ENCODE measurements around the gene PXDN. TPM values are rescaled to one million over a fixed set of nuclear protein-coding genes. Genes with fewer than 3 reads are reported as not detected.

Gene PXDN
- total and polyA plus RNA-seq, 10 of the 15 experiments (the other 5 are each of a cell fraction or from before 2014, with no cell fraction given), result 0.12 to 0.69 (median 0.23) TPM; not detected in 5

DNA sequence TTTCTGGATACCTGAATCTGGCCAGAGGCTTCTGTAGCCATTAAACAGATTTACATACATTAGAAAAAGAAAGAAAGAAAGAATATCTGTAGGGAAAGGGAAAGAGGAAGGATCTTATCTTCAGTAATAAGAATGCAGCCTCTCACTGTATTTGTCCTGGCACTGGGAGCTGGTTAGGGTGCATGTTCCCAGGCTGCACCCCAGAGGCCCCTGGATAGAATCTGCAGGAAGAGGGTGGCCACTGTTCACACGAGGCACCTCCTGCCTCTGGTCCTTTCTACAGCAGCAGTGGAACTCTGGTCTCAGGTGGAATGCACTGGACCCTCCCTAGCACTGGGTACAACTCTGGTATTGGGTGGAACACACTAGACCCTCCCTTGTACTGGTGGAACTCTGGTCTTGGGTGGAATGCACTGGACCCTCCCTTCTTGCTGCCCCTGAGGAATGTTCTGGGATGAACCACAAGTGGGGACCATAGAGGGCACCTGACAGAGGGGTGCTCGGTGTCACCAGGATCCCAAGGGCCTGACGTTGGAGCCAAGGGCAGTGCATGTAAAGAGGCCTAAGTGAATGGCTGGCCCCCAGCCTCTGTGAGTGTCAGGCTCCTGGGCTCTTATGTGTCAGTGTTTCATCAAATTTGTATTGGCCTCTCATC, 27.4 kb upstream of the PXDN start (continued):
- no peak for TF ChIP-seq EZH2 (IDR thresholded peaks at IDR 0.05; ENCODE audit: borderline replicate concordance, control insufficient read depth, low read depth, low read length)
- TF ChIP-seq HCFC1 (IDR thresholded peaks at IDR 0.05; ENCODE audit: low read length), result no peak

DNA sequence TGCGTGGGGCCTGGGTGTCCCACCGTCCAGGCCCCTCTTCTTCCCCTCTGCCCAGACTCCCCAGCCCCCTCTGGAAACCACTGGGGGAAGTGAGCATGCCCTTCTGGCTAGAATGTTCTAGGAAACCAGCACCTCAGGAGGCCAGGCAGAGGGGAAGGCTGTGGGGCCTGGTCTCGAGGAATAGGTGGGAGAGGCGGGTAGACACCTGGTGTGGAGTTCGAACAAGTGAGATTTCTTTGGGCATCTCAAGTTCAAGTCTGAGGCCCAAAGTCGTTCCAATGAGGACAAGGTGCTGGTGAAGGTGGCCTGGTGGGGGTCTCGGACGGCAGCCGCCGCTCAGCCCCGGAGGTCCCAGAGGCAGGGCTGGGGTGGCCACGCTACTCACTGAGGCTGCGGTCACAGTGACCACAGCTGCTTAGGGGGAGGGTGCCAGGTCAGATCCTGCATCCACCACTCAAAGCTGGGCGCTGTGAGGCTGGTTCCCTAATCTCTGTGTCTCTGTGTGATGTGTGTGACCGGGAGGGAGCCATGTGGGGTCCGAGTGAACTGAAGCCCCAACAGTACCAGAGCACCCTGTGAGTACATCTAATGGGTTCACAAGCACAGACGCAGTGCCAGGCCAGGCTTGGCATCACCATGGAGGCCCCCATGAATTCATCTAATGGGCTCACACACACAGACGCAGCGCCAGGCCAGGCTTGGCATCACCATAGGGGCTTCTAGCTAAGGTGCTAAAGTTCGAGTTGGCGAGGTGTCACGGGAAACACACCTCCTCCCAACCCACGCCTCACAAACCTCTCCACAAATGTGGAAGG, 26.5 kb upstream of the PXDN start:
- Histone ChIP-seq H3K9me3 (replicated peaks; ENCODE audit: control insufficient read depth, insufficient read depth, low read length) (no peaks in the 10 kb centered on the region), H3K4me1 (ENCODE audit: control insufficient read depth, insufficient read depth, low read length) (no peaks in the 10 kb centered on the region), H3K9ac (ENCODE audit: control insufficient read depth, insufficient read depth, low read length) (no peak overlapping the region), H3K4me2 (ENCODE audit: control insufficient read depth, insufficient read depth) (no peak overlapping the region), H3K79me2 (ENCODE audit: control insufficient read depth, insufficient read depth, low read length) (no peaks in the 10 kb centered on the region), H3K36me3 (ENCODE audit: control insufficient read depth in 2 of 2, insufficient read depth in 2 of 2, low read length in 1 of 2) (no peaks in the 10 kb centered on the region; a peak in 1 of 4 replicates), H3K27me3 (replicated peaks in 1 of 2; ENCODE audit: control insufficient read depth in 2 of 2, insufficient read depth in 2 of 2, low read length in 1 of 2) (no peaks in the 10 kb centered on the region), H3K4me3 (no peak overlapping the region), H2AFZ (ENCODE audit: control insufficient read depth, low read depth, low read length) (no peak overlapping the region), H4K20me1 (ENCODE audit: control insufficient read depth, insufficient read depth) (no peaks in the 10 kb centered on the region), H3K27ac (ENCODE audit: control insufficient read depth, insufficient read depth) (no peak overlapping the region)
- in situ Hi-C loops (cut with MboI), result no loop called here
- intact Hi-C loops (cut with micrococcal nuclease; ENCODE audit: unreplicated experiment), result no loop called here
- CTCF ChIA-PET, result interaction anchor here (1.8 kb wide), 1 partner anchor 13 kb away, joined by 6 read pairs; no protein-coding TSS in a partner anchor
- RAD21 ChIA-PET (ENCODE audit: unreplicated experiment), result no interaction called here
- WGBS (ENCODE audit: insufficient coverage, insufficient replicate concordance, low lambda C conversion rate, missing lambda C conversion rate), result 38% methylated on average over 23 of the region's 23 CpGs
- DNase-seq (ENCODE audit: low read depth, low spot score) (no peak), FAIRE-seq (no peak), ATAC-seq (no peak)
- POLR2A ChIA-PET, result no interaction called here
- BruUV-seq (replicated peaks), result no TSS peak
- SMC1A ChIA-PET (ENCODE audit: uncharacterized antibody, unreplicated experiment), result no interaction called here
- TF ChIP-seq YY1 (IDR thresholded peaks at IDR 0.05; ENCODE audit: low read depth, low read length), result no peak
- TF ChIP-seq MYC (IDR thresholded peaks at IDR 0.05; ENCODE audit: insufficient read depth, insufficient read length, insufficient replicate concordance, low read length, severe bottlenecking), result no peak
- TF ChIP-seq SRF (IDR thresholded peaks at IDR 0.05; ENCODE audit: low read depth in 2 of 2, low read length in 2 of 2), result no peak
- no peak for TF ChIP-seq EGR1 (IDR thresholded peaks at IDR 0.05; ENCODE audit: borderline replicate concordance in 1 of 2, low read depth in 2 of 2, low read length in 2 of 2)
- TF ChIP-seq, protein P1, sequence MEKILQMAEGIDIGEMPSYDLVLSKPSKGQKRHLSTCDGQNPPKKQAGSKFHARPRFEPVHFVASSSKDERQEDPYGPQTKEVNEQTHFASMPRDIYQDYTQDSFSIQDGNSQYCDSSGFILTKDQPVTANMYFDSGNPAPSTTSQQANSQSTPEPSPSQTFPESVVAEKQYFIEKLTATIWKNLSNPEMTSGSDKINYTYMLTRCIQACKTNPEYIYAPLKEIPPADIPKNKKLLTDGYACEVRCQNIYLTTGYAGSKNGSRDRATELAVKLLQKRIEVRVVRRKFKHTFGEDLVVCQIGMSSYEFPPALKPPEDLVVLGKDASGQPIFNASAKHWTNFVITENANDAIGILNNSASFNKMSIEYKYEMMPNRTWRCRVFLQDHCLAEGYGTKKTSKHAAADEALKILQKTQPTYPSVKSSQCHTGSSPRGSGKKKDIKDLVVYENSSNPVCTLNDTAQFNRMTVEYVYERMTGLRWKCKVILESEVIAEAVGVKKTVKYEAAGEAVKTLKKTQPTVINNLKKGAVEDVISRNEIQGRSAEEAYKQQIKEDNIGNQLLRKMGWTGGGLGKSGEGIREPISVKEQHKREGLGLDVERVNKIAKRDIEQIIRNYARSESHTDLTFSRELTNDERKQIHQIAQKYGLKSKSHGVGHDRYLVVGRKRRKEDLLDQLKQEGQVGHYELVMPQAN (conservative IDR thresholded peaks at IDR 0.05), result no peak
- TF ChIP-seq HDGF (IDR thresholded peaks at IDR 0.05), result no peak
- no peak for TF ChIP-seq IRF4 (IDR thresholded peaks at IDR 0.05; ENCODE audit: low read depth, low read length)
- TF ChIP-seq RB1 (IDR thresholded peaks at IDR 0.05; ENCODE audit: borderline replicate concordance), result no peak
- TF ChIP-seq DPF2 (IDR thresholded peaks at IDR 0.05), result no peak
- TF ChIP-seq POLR2AphosphoS2 (IDR thresholded peaks at IDR 0.05; ENCODE audit: low read depth, low read length), result no peak
- no peak for TF ChIP-seq SMC3 (IDR thresholded peaks at IDR 0.05; ENCODE audit: borderline replicate concordance, low read length)
- TF ChIP-seq, protein P2, sequence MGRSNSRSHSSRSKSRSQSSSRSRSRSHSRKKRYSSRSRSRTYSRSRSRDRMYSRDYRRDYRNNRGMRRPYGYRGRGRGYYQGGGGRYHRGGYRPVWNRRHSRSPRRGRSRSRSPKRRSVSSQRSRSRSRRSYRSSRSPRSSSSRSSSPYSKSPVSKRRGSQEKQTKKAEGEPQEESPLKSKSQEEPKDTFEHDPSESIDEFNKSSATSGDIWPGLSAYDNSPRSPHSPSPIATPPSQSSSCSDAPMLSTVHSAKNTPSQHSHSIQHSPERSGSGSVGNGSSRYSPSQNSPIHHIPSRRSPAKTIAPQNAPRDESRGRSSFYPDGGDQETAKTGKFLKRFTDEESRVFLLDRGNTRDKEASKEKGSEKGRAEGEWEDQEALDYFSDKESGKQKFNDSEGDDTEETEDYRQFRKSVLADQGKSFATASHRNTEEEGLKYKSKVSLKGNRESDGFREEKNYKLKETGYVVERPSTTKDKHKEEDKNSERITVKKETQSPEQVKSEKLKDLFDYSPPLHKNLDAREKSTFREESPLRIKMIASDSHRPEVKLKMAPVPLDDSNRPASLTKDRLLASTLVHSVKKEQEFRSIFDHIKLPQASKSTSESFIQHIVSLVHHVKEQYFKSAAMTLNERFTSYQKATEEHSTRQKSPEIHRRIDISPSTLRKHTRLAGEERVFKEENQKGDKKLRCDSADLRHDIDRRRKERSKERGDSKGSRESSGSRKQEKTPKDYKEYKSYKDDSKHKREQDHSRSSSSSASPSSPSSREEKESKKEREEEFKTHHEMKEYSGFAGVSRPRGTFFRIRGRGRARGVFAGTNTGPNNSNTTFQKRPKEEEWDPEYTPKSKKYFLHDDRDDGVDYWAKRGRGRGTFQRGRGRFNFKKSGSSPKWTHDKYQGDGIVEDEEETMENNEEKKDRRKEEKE (IDR thresholded peaks at IDR 0.05), result no peak
- no peak for TF ChIP-seq KLF5 (IDR thresholded peaks at IDR 0.05; ENCODE audit: partially characterized antibody)
- TF ChIP-seq NR2F1 (conservative IDR thresholded peaks at IDR 0.05), result no peak
- TF ChIP-seq, protein P3, sequence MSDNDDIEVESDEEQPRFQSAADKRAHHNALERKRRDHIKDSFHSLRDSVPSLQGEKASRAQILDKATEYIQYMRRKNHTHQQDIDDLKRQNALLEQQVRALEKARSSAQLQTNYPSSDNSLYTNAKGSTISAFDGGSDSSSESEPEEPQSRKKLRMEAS (IDR thresholded peaks at IDR 0.05; ENCODE audit: low read depth, low read length), result no peak

Measured in GM12878 (cell line).